Activated CD4-positive, alpha-beta memory T cell treated with anti-CD3 and anti-CD28 coated beads, Interleukin-2, amount 10 ng/mL, durations not matched to agents 7 days and 5 days (primary cell): Measurements from ENCODE around the gene AKT1S1. TPM values are rescaled to one million over a fixed set of nuclear protein-coding genes. Genes with fewer than 3 reads are reported as not detected.
A peak's percentile ranks its signal among the peaks of the same experiment; 100 is the strongest.

ENCODE experiments used
- CTCF ChIA-PET: fragments of 350-600 bp; sonication (Branson Sonifier 250); formaldehyde crosslinking; loops from one replicate; lab custom pipeline; 2021; ENCODE audit warnings: antibody characterized with exemption, inconsistent platforms; lab: Charles Lee
- POLR2A ChIA-PET: fragments of 350-600 bp; sonication (Branson Sonifier 250); formaldehyde crosslinking; loops from one replicate; lab custom pipeline; 2021; ENCODE audit warnings: antibody characterized with exemption; lab: Charles Lee
- DNase-seq: peaks from one replicate; pipeline ENCODE4 v3.0.0-alpha.2; 2020
- H3K27ac Mint-ChIP-seq: one replicate; pipeline ENCODE4 v1.8.0; 2021; ENCODE audit warnings: mild to moderate bottlenecking, mixed read lengths
- H3K27me3 Mint-ChIP-seq: one replicate; pipeline ENCODE4 v1.8.0; 2021; ENCODE audit warnings: mixed read lengths
- H3K36me3 Mint-ChIP-seq: one replicate; pipeline ENCODE4 v1.8.0; 2021; ENCODE audit warnings: low read depth, mixed read lengths
- H3K4me1 Mint-ChIP-seq: one replicate; pipeline ENCODE4 v1.8.0; 2021; ENCODE audit warnings: mixed read lengths
- H3K4me3 Mint-ChIP-seq: one replicate; pipeline ENCODE4 v1.8.0; 2021; ENCODE audit warnings: mild to moderate bottlenecking, mixed read lengths
- H3K9me3 Mint-ChIP-seq: one replicate; pipeline ENCODE4 v1.8.0; 2021; ENCODE audit warnings: mixed read lengths
- total RNA-seq, 2 experiments: library from RNA; stranded (reverse); gene quantifications; one replicate each; pipeline ENCODE4 v1.2.3, GENCODE V29; 2021

The AKT1S1 gene
- total RNA-seq, 2 experiments from 2014 or later = 20.2 to 23.0 TPM

- no peaks in the 10 kb centered on the region for H3K9me3 Mint-ChIP-seq
- no peak for DNase-seq
- H3K27ac Mint-ChIP-seq = no peak overlapping the region
- H3K36me3 Mint-ChIP-seq = peaks cover 23% of the 10 kb centered on the region
- ChIA-PET POLR2A (interaction anchor here (1.3 to 1.4 kb wide), 3 partner anchors 8 to 40 kb away, joined by 4 to 6 read pairs (median 5); partner anchors contain the start of gene MED25), CTCF (interaction anchor here (1.1 kb wide), 1 partner anchor 10 kb away, joined by 3 read pairs; no protein-coding TSS in a partner anchor)
- H3K4me3 Mint-ChIP-seq = no peak overlapping the region
- H3K27me3 Mint-ChIP-seq = no peaks in the 10 kb centered on the region
- peaks cover 6% of the 10 kb centered on the region for H3K4me1 Mint-ChIP-seq
Observed at GRCh38 chr19:49858088-49858985, 18.8 kb downstream of the AKT1S1 start.

DNA sequence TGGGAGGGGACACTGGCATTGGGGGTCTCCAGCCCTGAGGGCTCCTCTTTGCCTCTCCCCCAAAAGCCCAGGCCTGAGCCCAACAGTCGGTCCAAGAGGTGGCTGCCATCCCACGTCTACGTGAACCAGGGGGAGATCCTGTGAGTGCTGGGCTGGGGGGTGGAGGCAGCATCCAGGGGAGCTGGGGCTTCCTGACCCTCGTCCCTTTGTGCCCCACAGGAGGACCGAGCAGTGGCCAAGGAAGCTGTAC is 19.4 kb downstream of the AKT1S1 start:
- POLR2A ChIA-PET = interaction anchor here (1.3 to 1.4 kb wide), 2 partner anchors 9 to 10 kb away, joined by 5 to 6 read pairs; no protein-coding TSS in a partner anchor
- H3K27me3 Mint-ChIP-seq = peaks cover under 1% of the 10 kb centered on the region
- no peak for DNase-seq
- no peak overlapping the region for H3K4me3 Mint-ChIP-seq
- CTCF ChIA-PET = no interaction called here
- peaks cover 19% of the 10 kb centered on the region for H3K36me3 Mint-ChIP-seq
- no peaks in the 10 kb centered on the region for H3K9me3 Mint-ChIP-seq
- peaks cover 6% of the 10 kb centered on the region for H3K4me1 Mint-ChIP-seq
- no peak overlapping the region for H3K27ac Mint-ChIP-seq

DNA sequence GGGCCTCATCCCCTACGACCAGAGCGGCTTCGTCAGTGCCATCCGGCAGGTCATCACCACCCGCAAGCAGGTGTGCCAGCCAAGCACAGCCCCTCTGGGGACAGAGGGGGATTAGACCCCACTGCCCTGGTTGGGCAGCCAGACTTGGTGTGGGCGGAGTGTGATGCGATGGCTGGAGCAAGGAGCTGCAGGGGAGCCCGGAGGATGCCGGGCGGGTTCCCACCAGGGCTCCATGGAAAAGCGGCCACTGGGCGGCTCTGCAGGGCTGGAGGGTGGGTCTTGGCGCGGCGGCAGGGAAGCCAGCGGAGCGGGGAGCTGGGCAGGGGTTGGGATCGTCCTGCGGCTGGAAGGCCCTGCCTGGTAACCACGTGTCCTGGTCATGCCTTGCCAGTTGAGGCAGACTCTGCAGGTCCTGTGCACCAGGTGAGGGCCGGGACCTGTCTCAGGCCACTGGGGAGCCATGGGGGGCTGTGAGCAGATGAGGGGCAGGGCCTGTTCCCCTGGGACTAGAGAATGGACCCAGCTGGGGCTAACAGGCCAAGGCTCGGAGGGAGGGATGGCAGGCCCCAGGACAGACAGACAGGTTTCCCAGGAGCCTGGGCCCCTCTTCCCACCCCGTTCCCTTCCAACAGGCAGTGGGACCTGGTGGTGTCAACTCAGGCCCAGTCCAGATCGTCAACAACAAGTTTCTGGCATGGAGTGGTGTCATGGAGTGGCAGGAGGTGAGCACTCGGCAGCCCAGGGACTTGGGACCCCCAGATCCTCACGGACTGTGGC is 19.9 kb downstream of the AKT1S1 start:
- CTCF ChIA-PET = no interaction called here
- no peak overlapping the region for H3K4me3 Mint-ChIP-seq
- POLR2A ChIA-PET = interaction anchor here (1.3 to 1.4 kb wide), 2 partner anchors 10 to 11 kb away, joined by 5 to 6 read pairs; no protein-coding TSS in a partner anchor
- H3K27me3 Mint-ChIP-seq = peaks cover 5% of the 10 kb centered on the region
- H3K9me3 Mint-ChIP-seq = no peaks in the 10 kb centered on the region
- no peak for DNase-seq
- H3K4me1 Mint-ChIP-seq = peaks cover 11% of the 10 kb centered on the region
- peaks cover 19% of the 10 kb centered on the region for H3K36me3 Mint-ChIP-seq
- no peak overlapping the region for H3K27ac Mint-ChIP-seq

DNA sequence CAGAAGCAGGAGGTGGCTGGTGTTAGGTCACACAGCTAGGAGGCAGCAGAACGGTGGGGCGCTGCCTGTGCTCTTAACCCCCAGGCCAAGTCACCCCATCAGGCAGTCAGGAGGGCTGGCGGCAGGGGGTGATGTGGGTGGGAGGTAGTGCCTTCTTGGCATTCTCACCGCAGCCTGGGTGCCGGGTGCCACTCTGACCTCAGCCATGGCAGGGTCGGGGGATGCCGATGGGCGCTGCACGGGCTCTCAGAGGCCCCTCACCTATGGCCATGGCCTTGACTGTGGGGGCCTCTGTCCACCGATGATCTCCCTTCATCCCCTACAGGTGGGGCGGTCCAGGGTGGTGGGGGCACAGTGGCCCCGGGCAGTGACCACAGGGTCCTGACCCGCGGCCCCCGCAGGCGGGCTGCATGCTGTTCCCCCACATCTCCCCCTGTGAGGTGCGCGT is 20.6 kb downstream of the AKT1S1 start:
- CTCF ChIA-PET = no interaction called here
- peaks cover 15% of the 10 kb centered on the region for H3K36me3 Mint-ChIP-seq
- no peaks in the 10 kb centered on the region for H3K9me3 Mint-ChIP-seq
- peaks cover 15% of the 10 kb centered on the region for H3K4me1 Mint-ChIP-seq
- DNase-seq = no peak
- H3K27me3 Mint-ChIP-seq = peaks cover 9% of the 10 kb centered on the region
- H3K27ac Mint-ChIP-seq = no peak overlapping the region
- POLR2A ChIA-PET = no interaction called here
- H3K4me3 Mint-ChIP-seq = no peak overlapping the region

DNA sequence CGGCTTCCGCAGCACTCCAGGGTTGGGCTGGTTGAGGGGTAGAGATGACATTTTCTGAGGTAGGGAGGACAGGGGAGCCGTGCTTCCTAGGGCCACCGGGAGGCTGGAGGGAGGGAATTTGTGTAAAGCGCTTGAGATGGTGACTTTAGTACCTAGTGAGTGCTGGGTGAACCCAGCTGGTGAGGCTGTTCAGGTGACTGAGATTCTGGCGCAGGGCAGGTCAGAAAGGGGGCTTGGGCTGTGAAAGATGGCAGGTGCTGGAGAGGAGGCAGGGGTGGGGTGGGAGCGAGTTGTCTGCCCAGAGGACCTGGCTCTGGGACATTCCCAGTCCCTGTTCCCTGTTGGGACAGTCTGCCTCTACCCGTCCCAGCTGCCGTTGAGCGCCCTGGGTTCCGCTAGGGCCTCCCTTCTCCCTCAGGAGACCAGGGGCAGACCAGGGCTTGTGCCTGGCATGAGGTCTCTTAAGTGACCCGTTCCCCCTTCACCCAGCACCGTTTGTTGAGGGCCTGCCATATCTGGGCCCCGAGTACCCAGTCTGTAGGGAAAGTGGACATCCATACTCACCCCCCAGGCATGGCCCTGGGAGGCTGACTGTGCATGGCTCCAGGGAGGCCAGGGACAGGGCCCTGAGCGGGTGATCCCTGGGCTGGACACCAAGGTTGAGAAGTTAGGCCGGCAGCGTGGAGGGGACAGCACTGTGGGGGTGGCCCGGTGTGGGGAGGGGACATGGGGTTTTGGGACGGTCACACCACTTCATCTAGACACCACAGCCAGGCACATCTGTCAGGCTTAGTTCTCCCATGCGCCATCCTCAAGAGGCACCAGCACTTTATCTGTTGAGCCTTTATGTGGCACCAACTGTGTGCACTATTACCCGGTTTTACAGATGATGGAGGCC is 21.2 kb downstream of the AKT1S1 start:
- no peaks in the 10 kb centered on the region for H3K9me3 Mint-ChIP-seq
- DNase-seq = no peak
- peaks cover 15% of the 10 kb centered on the region for H3K4me1 Mint-ChIP-seq
- H3K36me3 Mint-ChIP-seq = peaks cover 12% of the 10 kb centered on the region
- H3K27me3 Mint-ChIP-seq = peaks cover 9% of the 10 kb centered on the region
- ChIA-PET CTCF (no interaction called here), POLR2A (interaction anchor here (1.9 kb wide), 1 partner anchor 9 kb away, joined by 7 read pairs; no protein-coding TSS in a partner anchor)
- H3K27ac Mint-ChIP-seq = no peak overlapping the region
- no peak overlapping the region for H3K4me3 Mint-ChIP-seq

DNA sequence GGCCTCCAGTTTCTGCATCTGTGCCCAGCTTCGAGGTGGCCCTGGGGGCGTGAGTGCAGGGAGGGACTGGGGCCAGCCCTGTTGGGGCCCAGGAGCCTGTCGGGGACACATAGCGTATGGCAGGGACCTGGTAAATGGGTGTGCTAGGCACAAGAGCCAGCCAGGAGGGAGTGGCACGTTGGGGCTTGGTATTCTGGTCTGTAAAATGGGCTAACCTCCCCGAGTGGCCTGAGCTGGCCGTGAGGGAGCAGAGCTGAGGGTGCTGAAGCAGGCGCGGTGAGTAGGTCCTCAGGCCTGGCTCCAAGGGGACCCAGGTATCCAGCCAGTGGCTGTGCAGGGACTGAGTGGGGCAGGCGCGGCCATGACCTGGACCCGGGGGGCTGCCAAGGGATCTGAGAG is 21.9 kb downstream of the AKT1S1 start:
- ChIA-PET CTCF (no interaction called here), POLR2A (interaction anchor here (1.9 kb wide), 1 partner anchor 10 kb away, joined by 7 read pairs; no protein-coding TSS in a partner anchor)
- H3K4me1 Mint-ChIP-seq = peaks cover 17% of the 10 kb centered on the region
- peak overlapping the region; percentile 32 for H3K27ac Mint-ChIP-seq
- peaks cover 9% of the 10 kb centered on the region for H3K27me3 Mint-ChIP-seq
- no peak overlapping the region for H3K4me3 Mint-ChIP-seq
- H3K36me3 Mint-ChIP-seq = peaks cover 6% of the 10 kb centered on the region
- no peak for DNase-seq
- no peaks in the 10 kb centered on the region for H3K9me3 Mint-ChIP-seq

GRCh38 chr19:49854378-49855263 is 22.5 kb downstream of the AKT1S1 start:
- no peak for DNase-seq
- H3K27ac Mint-ChIP-seq = no peak overlapping the region
- peaks cover 3% of the 10 kb centered on the region for H3K9me3 Mint-ChIP-seq
- peaks cover 23% of the 10 kb centered on the region for H3K4me1 Mint-ChIP-seq
- H3K27me3 Mint-ChIP-seq = peaks cover 9% of the 10 kb centered on the region
- CTCF ChIA-PET = no interaction called here
- POLR2A ChIA-PET = interaction anchor here (1.0 to 1.9 kb wide), 3 partner anchors 9 to 57 kb away, joined by 3 to 7 read pairs (median 3); no protein-coding TSS in a partner anchor
- H3K4me3 Mint-ChIP-seq = no peak overlapping the region
- H3K36me3 Mint-ChIP-seq = peaks cover 10% of the 10 kb centered on the region

DNA sequence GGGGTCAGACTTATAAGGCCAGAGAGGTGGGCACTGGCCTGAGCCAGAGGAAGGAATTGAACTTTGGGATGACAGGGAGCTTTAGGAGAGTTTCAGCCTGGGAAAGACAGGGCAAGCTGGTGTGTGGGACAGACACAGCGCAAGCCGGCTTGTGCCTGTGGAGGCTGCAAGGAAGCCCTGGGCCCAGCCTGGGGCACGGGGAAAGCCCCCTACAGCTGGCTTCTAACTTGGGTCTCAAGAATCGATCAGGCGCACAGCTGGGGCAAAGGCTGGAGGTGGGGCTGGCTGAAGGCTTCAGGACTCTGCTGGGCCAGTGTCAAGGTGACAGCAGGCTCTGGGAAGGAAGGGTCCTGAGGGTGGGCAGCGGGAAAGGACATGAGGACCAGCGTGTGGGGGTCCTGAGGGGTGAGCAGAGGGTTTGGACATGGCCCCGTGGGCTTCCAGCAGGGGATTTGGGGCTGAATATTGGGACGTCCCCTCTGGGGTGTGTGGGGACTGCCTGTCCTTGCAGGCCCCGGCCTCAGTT is 23.2 kb downstream of the AKT1S1 start:
- POLR2A ChIA-PET = interaction anchor here (1.0 to 1.6 kb wide), 2 partner anchors 10 to 57 kb away, joined by 3 read pairs; no protein-coding TSS in a partner anchor
- DNase-seq = no peak
- peaks cover 11% of the 10 kb centered on the region for H3K36me3 Mint-ChIP-seq

GRCh38 chr19:49852631-49853126 is 24.5 kb downstream of the AKT1S1 start:
- Mint-ChIP-seq H3K27ac (peak overlapping the region; percentile 58), H3K9me3 (peaks cover 5% of the 10 kb centered on the region), H3K27me3 (peaks cover 12% of the 10 kb centered on the region), H3K4me1 (peaks cover 39% of the 10 kb centered on the region), H3K36me3 (peaks cover 10% of the 10 kb centered on the region), H3K4me3 (peak overlapping the region; percentile 76)
- no peak for DNase-seq
- ChIA-PET POLR2A (no interaction called here), CTCF (interaction anchor here (0.9 kb wide), 1 partner anchor 17 kb away, joined by 5 read pairs; no protein-coding TSS in a partner anchor)

More for the DNA sequence above, 23.2 kb downstream of the AKT1S1 start:
- Mint-ChIP-seq H3K9me3 (peaks cover 5% of the 10 kb centered on the region), H3K27ac (no peak overlapping the region), H3K4me3 (no peak overlapping the region), H3K27me3 (peaks cover 11% of the 10 kb centered on the region), H3K4me1 (peaks cover 28% of the 10 kb centered on the region)
- CTCF ChIA-PET = no interaction called here

- H3K27ac Mint-ChIP-seq = peak overlapping the region; percentile 58
- peaks cover 15% of the 10 kb centered on the region for H3K27me3 Mint-ChIP-seq
- H3K4me3 Mint-ChIP-seq = peak overlapping the region; percentile 76
- H3K9me3 Mint-ChIP-seq = peaks cover 5% of the 10 kb centered on the region
- ChIA-PET CTCF (no interaction called here), POLR2A (interaction anchor here (1.2 to 2.3 kb wide), 8 partner anchors 9 to 175 kb away, joined by 3 to 48 read pairs (median 9); partner anchors contain the start of genes AKT1S1, FUZ, MED25 and PNKP)
- peaks cover 41% of the 10 kb centered on the region for H3K4me1 Mint-ChIP-seq
- DNase-seq = no peak
- peaks cover 10% of the 10 kb centered on the region for H3K36me3 Mint-ChIP-seq
Observed at GRCh38 chr19:49851456-49852259, 25.5 kb downstream of the AKT1S1 start.
